Stomach (tissue), 9 donors: Measurements from ENCODE around the gene BCAR1. TPM values are rescaled to one million over a fixed set of nuclear protein-coding genes. Genes with fewer than 3 reads are reported as not detected.

Source experiments
- DNase-seq, 2 donors: peaks; one replicate each; pipeline versions ENCODE4 v3.0.0 to v3.0.0-alpha.2; 2013 to 2019
- H3K27ac ChIP-seq, 5 donors: fragments of 200-600 bp in 4 of 5; sonication (generic) in 4 of 5; one replicate each; pipeline ENCODE4 v1.5.1; 2013 to 2019; ENCODE audit warnings: mild to moderate bottlenecking in 1 of 5, moderate library complexity in 1 of 5
- H3K27me3 ChIP-seq, 3 donors: fragments of 200-600 bp; sonication (generic); one replicate each; pipeline ENCODE4 v1.5.1; 2017 to 2019; ENCODE audit warnings: mixed run types in 1 of 3
- H3K36me3 ChIP-seq, 4 donors: fragments of 200-600 bp; sonication (generic); 1 replicate in 3 of 4; 2 replicates in 1 of 4; pipeline ENCODE4 v1.5.1; 2016 to 2019
- H3K4me1 ChIP-seq, 4 donors: fragments of 200-600 bp; sonication (generic); one replicate each; pipeline ENCODE4 v1.5.1; 2016 to 2019
- H3K4me3 ChIP-seq, 4 donors: fragments of 200-600 bp; sonication (generic) in 3 of 4; one replicate each; pipeline ENCODE4 v1.5.1; 2016 to 2019; ENCODE audit warnings: mild to moderate bottlenecking in 1 of 4
- H3K9me3 ChIP-seq, 4 donors: fragments of 200-600 bp; sonication (generic); one replicate each; pipeline ENCODE4 v1.5.1; 2016 to 2019
- EP300 ChIP-seq: sonication (generic); formaldehyde crosslinking; IDR thresholded peaks from one replicate; pipeline ENCODE4 v1.6.1; 2017; ENCODE audit warnings: antibody characterized with exemption
- POLR2A ChIP-seq, 4 donors: fragments of 450-650 bp; IDR thresholded peaks; one replicate each; pipeline ENCODE4 v1.6.1; 2016; ENCODE audit warnings: antibody characterized with exemption in 4 of 4, control low read depth in 2 of 4, mild to moderate bottlenecking in 1 of 4, moderate library complexity in 1 of 4
- POLR2AphosphoS5 ChIP-seq, 3 donors: sonication (generic); formaldehyde crosslinking; IDR thresholded peaks; one replicate each; pipeline ENCODE4 v1.6.1; 2016; ENCODE audit warnings: antibody characterized with exemption in 3 of 3
- WGBS, 5 donors: extraction: QIAGEN DNeasy Blood & Tissue Kit in 3 of 5; methylation state at CpG; one replicate each; pipeline versions ENCODE4 v1.1.5 to v1.1.7; 2013 to 2018; 5-methylcytosine and 5-hydroxymethylcytosine counted together
- intact Hi-C: fragments of 100-400 bp; cut with DNase I; formaldehyde crosslinking; loops from one replicate; pipeline ENCODE4 v1.15.1; 2023; ENCODE audit warnings: low total_unique reads
- polyA plus RNA-seq, 3 donors: library from polyadenylated mRNA; stranded (reverse); fragments of 200-250 nt; gene quantifications; one replicate each; pipeline ENCODE4 v1.2.3, GENCODE V29; 2013
- total RNA-seq, 5 donors: library from RNA; depleted of rRNA; stranded (reverse); fragments of >200 nt; gene quantifications; one replicate each; pipeline versions ENCODE4 v1.1.0 to v1.2.3, GENCODE V29; 2014 to 2016
- TF ChIP-seq, protein P1 (sequence below), 7 experiments: fragments of 450-650 bp in 4 of 7; fragments of 200-600 bp in 3 of 7; sonication (generic) in 3 of 7; IDR thresholded peaks; one replicate each; pipeline ENCODE4 v1.5.1; 2016 to 2019; ENCODE audit warnings: antibody characterized with exemption in 7 of 7, control low read depth in 2 of 7, mild to moderate bottlenecking in 1 of 7
- donor health status: healthy with polysubstance abuse.
- donor health status: Bipolar disorder and iron deficiency.
- donor health status: healthy.

The BCAR1 gene
- total and polyA plus RNA-seq, 8 donors, result 34.7 to 219 (median 56.8) TPM

GRCh38 chr16:75229172-75230031 is 22.0 kb downstream of the BCAR1 start:
- no peak for DNase-seq
- TF ChIP-seq POLR2AphosphoS5 (IDR thresholded peaks at IDR 0.05) (no peak), POLR2A (IDR thresholded peaks at IDR 0.05) (no peak), EP300 (no peak)
- Histone ChIP-seq H3K4me1 (peaks cover 5 to 22% (median 11%) of the 10 kb centered on the region in 4 donors), H3K9me3 (no peaks in the 10 kb centered on the region), H3K4me3 (no peak overlapping the region), H3K27me3 (peaks cover 0 to 13% (median 0%) of the 10 kb centered on the region in 3 donors), H3K36me3 (peaks cover 30 to 68% (median 62%) of the 10 kb centered on the region in 4 donors), H3K27ac (no peak overlapping the region)
- WGBS, 5 donors, result 87 to 96% (median 92%) methylated on average over 18 to 48 of the region's 48 CpGs
- intact Hi-C loops, result loop anchor here (10.0 kb wide), 1 partner anchor 165 kb away; no protein-coding TSS in a partner anchor

DNA sequence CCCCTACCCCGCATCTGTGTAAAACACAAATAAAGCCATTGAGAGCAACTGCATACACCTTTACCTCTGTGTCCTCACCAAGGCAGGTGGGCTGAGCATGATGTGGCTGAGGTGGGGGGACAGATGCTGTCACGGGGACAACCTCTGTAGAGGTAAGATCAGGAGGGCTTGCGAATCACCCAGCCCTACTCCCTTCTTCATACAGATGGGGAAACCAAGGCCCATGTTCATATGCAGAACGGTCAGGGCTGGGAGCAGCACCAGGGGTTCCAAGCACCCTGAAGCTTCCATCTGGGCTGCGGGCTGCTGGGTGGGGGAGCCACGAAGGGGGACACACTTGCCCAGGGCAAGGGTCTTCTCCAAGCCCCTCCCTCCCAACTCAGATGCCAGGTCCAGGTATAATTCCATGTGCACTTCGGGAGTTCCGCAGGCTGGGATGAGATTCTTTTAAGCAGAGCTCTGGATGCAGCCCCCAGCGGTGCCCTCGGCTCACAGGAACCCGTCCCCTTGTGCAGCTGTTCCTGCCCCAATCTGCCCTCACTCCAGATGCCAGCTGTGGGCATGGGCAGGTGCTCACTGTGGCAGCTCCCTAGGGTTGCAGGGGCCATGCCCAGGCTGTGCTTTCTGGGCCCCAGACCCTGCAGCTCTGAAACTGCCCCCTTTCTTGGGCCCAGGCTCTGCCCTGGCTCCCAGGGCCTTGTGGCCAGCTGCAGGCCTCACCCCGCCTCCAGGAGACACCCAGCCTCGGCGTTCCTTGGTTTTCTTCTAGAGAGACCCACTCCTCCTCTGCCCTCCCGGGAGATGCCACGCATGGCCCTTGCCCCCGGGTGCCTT is 23.1 kb downstream of the BCAR1 start:
- no peak for DNase-seq
- WGBS, 5 donors, result 78 to 92% (median 86%) methylated on average over 13 to 17 of the region's 17 CpGs

DNA sequence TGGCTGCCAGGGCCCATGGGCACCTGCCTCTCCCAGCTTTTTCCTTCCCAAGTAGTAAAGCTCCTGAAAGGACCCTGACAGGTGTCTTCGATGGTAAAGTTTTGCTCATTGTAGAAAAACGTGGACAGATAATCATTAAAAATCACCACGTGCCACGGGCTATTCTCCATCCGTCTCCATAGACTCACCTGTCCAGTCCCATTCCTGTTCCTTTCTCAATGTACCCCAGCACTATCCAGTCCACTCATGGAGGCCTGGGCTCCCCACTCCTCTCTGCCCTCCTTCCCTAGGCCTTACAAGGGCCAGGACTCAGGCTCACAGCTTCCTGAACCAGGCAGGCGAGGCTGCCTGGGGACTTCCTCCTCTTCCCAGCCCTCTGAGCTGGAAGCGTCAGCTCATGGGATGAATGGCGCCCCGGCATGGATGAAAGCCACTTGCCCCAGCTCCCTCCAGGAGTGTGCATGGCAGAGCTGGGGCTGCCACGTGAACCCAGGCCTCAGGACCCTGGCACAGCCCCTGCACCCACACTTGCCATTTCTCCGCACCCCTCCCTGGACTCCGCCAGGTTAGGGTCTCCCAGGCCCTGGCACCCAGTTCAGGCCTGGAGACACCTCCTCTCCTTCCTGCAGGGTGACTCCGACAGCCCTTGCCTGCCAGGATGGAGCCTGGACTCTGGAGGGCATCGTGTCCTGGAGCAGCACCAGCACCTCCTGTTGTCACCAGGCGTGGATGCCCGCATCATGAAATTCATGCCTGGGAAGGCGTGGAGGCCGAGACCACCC is 23.9 kb downstream of the BCAR1 start:
- Histone ChIP-seq H3K27me3 (peaks cover 0 to 17% (median 0%) of the 10 kb centered on the region in 3 donors), H3K36me3 (peaks cover 26 to 51% (median 48%) of the 10 kb centered on the region in 4 donors), H3K9me3 (no peaks in the 10 kb centered on the region), H3K4me3 (no peak overlapping the region), H3K4me1 (peaks cover 0 to 6% (median 0%) of the 10 kb centered on the region in 4 donors), H3K27ac (no peak overlapping the region)
- TF ChIP-seq, protein P1, sequence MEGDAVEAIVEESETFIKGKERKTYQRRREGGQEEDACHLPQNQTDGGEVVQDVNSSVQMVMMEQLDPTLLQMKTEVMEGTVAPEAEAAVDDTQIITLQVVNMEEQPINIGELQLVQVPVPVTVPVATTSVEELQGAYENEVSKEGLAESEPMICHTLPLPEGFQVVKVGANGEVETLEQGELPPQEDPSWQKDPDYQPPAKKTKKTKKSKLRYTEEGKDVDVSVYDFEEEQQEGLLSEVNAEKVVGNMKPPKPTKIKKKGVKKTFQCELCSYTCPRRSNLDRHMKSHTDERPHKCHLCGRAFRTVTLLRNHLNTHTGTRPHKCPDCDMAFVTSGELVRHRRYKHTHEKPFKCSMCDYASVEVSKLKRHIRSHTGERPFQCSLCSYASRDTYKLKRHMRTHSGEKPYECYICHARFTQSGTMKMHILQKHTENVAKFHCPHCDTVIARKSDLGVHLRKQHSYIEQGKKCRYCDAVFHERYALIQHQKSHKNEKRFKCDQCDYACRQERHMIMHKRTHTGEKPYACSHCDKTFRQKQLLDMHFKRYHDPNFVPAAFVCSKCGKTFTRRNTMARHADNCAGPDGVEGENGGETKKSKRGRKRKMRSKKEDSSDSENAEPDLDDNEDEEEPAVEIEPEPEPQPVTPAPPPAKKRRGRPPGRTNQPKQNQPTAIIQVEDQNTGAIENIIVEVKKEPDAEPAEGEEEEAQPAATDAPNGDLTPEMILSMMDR (IDR thresholded peaks at IDR 0.05), result no peak
- no peak for TF ChIP-seq EP300
- TF ChIP-seq POLR2AphosphoS5 (IDR thresholded peaks at IDR 0.05), result no peak
- TF ChIP-seq POLR2A (IDR thresholded peaks at IDR 0.05), result no peak
- 79 to 87% (median 82%) methylated on average over 16 to 18 of the region's 18 CpGs for WGBS, 5 donors
- DNase-seq, result no peak
- intact Hi-C loops, result no loop called here

More for the DNA sequence above, 23.1 kb downstream of the BCAR1 start:
- intact Hi-C loops, result no loop called here
- H3K27me3 ChIP-seq, result peaks cover 0 to 17% (median 0%) of the 10 kb centered on the region in 3 donors
- no peak overlapping the region for H3K27ac ChIP-seq
- H3K9me3 ChIP-seq, result no peaks in the 10 kb centered on the region
- TF ChIP-seq POLR2AphosphoS5 (IDR thresholded peaks at IDR 0.05) (no peak), EP300 (no peak), POLR2A (IDR thresholded peaks at IDR 0.05) (no peak)
- TF ChIP-seq, protein P1 (IDR thresholded peaks at IDR 0.05), result no peak
- peaks cover 30 to 59% (median 56%) of the 10 kb centered on the region in 4 donors for H3K36me3 ChIP-seq
- no peak overlapping the region for H3K4me3 ChIP-seq
- H3K4me1 ChIP-seq, result peaks cover 0 to 11% (median under 1%) of the 10 kb centered on the region in 4 donors

DNA sequence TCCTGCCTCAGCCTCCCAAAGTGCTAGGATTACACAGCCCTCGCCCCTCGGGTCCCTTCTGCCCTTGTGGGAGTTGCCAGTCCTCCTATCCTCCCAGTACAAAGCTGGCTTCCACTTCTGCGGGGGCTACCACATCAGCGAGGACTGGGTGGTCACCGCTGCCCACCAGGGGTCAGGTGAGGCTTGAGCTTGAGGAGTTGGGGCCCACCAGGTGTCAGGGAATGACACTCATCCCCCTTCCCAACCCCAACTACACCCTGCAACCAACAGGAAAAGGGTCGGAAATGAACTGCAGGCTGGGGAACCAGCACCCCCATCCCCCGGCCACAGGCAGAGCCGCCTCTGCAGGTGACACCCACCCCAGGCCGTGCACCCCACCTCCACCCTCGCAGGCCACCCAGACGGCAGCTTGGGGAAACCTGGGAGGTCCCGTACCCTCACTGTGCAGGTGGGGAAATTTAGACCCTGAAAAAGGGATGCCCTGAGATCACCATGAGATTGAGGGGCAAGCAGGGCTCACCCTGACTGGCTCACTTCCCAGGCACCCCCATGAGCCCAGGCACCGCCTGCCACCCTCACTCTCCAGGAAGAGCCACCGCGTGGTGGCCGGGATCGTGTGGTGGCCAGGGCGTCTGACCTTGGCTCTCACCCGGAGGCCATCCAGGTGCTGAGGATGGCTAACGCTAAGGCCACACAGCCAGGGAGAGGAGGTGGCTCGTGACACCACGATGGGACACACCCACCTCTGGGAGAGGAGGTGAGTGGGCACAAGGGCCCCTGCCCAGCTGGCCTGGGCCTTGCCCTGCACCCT is 24.7 kb downstream of the BCAR1 start:
- Histone ChIP-seq H3K36me3 (peaks cover 19 to 43% (median 40%) of the 10 kb centered on the region in 4 donors), H3K27me3 (peaks cover 0 to 17% (median 0%) of the 10 kb centered on the region in 3 donors), H3K4me3 (no peak overlapping the region), H3K9me3 (no peaks in the 10 kb centered on the region), H3K4me1 (peaks cover 0 to 6% (median 0%) of the 10 kb centered on the region in 4 donors), H3K27ac (no peak overlapping the region)
- TF ChIP-seq, protein P1 (IDR thresholded peaks at IDR 0.05), result no peak
- TF ChIP-seq POLR2A (IDR thresholded peaks at IDR 0.05) (no peak), POLR2AphosphoS5 (IDR thresholded peaks at IDR 0.05) (no peak), EP300 (no peak)
- intact Hi-C loops, result no loop called here
- 60 to 66% (median 63%) methylated on average over 21 to 22 of the region's 22 CpGs for WGBS, 5 donors
- no peak for DNase-seq
